IPS-18c (cell line): Measurements from ENCODE around the gene TESMIN.

Experiments
- H3K4me3 ChIP-seq: 2 replicates; pipeline ENCODE4 v1.7.0; 2013; ENCODE audit warnings: low read depth, mild to moderate bottlenecking, low read length, moderate library complexity; ENCODE audit not compliant: insufficient read depth
- H3K9me3 ChIP-seq: one replicate; pipeline ENCODE4 v1.6.1; 2013; ENCODE audit warnings: mild to moderate bottlenecking, low read length, moderate library complexity; ENCODE audit not compliant: control insufficient read depth, insufficient read depth

Gene TESMIN

GRCh38 chr11:68678031-68678441, 73.3 kb downstream of the TESMIN start:
- H3K9me3 ChIP-seq, result no peaks in the 10 kb centered on the region

DNA sequence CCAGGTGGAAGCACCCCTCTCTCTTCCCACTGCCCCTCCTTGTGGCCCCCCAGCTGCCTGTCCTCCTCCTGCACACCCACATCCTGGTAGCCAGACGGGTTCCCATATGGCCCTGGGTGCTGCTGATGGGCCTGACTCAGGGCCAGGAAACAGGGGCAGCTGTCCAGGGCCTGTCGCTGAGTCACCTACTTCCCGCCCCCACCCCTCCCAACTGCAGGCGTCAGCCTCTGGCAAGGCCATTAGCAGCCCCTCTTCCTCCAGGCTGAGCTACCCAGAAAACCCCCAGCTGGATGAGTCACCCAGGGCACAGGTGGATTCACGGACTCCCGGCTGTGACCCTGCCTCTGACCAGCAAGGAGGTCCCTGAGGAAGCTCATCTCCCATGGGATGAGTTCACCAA, 73.9 kb downstream of the TESMIN start:
- no peaks in the 10 kb centered on the region for H3K9me3 ChIP-seq
- no peak overlapping the region for H3K4me3 ChIP-seq

More at GRCh38 chr11:68678031-68678441, 73.3 kb downstream of the TESMIN start:
- no peak overlapping the region for H3K4me3 ChIP-seq

DNA sequence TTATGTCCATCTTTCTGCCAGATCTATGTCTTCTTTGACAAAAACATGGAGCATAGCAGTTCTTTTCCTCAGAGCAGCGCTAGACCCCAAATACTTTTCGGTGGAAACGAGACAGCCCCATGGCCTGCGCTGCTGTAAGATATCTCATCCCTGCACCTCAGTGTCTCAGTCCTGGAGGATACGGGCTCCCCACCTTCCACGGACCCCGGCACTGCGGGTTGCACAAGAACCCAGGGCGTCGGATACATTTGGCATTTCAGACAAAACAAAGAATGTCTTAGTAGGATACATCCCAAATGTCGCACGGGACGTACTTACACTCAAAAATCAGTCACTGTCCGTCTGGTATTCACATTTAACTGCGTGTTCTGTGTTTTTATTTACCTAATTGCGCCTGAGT, 76.9 kb downstream of the TESMIN start:
- no peaks in the 10 kb centered on the region for H3K9me3 ChIP-seq
- no peak overlapping the region for H3K4me3 ChIP-seq

DNA sequence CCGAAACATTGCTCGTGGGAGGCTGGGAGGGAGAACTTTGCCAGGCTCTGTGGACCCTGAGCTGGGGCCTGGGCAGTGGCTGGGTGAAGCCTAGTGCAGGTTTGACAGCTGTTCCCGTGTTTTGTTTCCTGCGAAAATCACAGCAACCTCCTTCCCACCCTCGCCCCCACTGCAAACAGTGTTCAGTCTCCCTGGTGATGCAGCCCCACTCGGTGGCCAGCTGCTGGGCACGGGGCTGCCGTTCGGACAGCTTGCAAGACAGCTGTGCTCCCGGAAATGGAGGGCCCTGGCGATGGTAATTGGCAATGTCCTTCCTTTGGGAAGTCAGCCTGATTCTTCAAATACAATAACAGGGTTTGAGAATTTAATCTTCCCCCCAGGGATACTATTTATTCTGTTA, 77.3 kb downstream of the TESMIN start:
- no peaks in the 10 kb centered on the region for H3K9me3 ChIP-seq
- no peak overlapping the region for H3K4me3 ChIP-seq

DNA sequence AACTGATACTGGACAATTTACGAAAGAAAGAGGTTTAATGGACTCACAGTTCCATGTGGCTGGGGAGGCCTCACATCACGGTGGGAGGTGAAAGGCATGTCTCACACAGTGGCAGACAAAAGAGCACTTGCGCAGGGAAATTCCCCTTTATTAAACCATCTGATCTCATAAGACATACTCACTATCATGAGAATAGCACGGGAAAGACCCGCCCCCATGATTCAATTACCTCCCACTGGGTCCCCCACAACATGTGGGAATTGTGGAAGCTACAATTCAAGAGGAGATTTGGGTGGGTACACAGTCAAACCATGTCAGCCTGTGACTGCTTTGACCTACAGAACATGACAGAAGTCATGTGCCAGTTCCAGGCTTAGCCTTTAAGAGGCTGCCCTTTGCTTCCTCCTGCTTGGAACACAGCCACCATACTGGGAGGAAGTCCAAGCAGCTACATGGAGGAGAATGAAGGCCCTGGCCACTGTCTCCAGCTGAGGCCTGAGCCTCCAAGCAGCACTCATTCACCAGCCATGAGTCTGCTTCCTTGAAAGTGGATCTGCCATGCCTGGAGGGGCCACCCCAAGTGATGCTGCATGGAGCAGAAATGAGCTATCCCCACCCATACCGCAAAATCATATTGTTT, 77.9 kb downstream of the TESMIN start:
- no peak overlapping the region for H3K4me3 ChIP-seq
- no peaks in the 10 kb centered on the region for H3K9me3 ChIP-seq

DNA sequence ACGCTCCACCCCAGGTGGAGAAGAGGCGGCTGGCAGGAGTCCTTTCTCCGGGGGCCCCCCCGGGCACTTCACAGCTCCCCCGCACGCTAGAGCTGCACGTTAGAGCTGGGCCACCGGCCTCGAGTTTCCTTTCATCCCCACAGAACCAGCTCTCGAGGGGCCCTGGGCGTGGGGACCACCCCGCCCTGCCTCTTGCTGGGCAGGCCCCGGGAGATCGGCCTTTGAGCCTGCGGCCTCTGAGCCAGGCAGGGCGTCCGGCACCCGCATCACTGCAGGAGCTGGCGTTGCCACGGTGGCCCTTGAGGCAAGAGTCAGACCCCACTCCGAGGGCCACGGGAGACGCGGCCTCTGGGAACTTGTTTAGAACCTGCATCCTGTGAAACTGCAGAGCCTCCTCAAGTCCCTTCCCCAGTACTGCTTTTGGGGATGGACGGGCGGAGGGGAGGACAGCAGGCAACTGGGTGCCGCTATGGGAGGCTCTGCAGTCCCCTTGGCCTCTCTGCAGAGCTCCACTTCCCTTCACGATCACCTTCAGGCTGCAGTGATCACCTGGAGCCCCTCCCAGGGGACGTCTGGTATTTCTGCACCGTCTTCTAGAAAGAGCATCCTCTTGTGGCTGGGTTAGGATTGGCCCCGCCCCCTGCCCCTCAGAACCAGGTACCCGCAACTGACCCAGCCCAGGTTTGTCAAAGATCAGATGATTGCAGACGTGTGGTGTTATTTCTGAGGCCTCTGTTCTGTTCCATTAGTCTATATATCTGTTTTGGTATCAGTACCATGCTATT, 80.9 kb downstream of the TESMIN start:
- no peak overlapping the region for H3K4me3 ChIP-seq
- peaks cover 2% of the 10 kb centered on the region for H3K9me3 ChIP-seq

DNA sequence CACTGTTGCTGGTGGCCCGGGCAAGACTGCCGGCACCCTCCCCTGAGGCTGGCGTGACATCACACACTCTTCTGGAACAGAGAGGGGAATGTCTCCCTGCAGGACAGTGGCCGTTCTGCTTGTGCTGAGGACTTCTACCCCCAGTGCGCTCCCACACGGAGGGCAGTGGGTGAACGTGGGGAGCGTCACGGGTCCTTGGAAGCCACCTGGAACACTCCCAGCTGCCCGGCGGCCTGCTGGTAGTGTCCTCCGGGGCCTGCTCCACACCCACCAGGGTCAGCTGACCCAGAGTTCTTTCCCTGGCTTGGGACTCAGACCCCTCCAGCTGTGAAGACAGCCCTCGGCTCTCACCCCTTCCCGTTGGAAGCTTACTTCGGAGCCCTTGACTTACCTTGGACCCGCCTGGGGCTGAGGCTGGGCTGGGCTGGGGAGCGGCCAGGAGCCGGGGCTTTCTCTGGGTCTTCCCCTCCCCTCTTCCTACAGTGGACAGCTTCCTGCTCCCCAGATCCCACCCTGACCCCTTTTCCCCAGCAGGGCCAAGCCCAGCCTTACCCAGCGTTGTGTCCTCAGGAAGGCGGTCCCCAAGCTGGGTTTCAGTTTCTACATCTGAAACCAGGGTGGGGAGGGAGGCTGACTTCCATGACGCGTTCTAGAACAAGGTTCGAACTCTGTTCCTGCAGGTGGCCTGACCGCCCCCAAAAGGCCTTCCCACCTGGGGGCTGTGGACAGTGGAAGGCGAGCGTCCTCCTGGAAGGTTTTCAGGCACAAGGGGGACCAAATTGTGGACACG, 81.8 kb downstream of the TESMIN start:
- H3K9me3 ChIP-seq, result peaks cover 2% of the 10 kb centered on the region

GRCh38 chr11:68667511-68668500, 83.5 kb downstream of the TESMIN start:
- peaks cover 2% of the 10 kb centered on the region for H3K9me3 ChIP-seq

More for the DNA sequence above, 81.8 kb downstream of the TESMIN start:
- no peak overlapping the region for H3K4me3 ChIP-seq

DNA sequence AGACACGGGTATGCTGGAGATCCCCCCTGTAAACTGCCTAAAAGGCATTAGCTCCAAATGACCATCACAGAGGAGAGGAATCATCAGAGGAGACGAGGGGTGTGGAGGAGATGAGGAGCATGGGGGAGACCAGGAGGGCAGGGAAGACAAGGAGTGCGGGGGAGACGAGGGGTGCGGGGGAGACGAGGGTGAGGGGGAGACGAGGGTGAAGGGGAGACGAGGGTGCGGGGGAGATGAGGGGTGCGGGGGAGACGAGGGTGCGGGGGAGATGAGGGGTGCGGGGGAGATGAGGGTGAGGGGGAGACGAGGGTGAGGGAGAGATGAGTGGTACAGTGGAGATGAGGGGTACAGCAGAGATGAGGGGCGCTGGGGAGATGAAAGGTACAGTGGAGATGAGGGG, 84.5 kb downstream of the TESMIN start:
- Histone ChIP-seq H3K4me3 (no peak overlapping the region), H3K9me3 (peaks cover 7% of the 10 kb centered on the region)

More at GRCh38 chr11:68667511-68668500, 83.5 kb downstream of the TESMIN start:
- no peak overlapping the region for H3K4me3 ChIP-seq

DNA sequence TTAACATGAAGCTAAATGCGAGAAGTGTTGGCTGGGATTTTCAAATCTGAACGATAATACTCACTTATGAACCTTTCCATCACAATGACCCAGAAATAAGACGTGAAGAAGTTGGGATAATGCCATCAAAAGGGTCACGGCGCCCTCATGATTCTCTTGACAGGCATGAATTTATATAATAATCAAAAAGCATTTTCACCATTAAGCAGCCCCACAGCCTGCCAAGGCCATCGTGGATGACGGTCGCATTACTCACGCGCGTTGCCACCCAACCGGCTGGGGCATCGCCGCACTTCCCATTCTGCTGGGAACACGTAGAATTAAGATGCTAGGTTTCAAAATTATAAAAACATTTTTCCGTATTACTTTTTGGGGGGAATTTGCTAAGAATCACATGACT, 85.9 kb downstream of the TESMIN start:
- Histone ChIP-seq H3K4me3 (no peak overlapping the region), H3K9me3 (peaks cover 7% of the 10 kb centered on the region)

DNA sequence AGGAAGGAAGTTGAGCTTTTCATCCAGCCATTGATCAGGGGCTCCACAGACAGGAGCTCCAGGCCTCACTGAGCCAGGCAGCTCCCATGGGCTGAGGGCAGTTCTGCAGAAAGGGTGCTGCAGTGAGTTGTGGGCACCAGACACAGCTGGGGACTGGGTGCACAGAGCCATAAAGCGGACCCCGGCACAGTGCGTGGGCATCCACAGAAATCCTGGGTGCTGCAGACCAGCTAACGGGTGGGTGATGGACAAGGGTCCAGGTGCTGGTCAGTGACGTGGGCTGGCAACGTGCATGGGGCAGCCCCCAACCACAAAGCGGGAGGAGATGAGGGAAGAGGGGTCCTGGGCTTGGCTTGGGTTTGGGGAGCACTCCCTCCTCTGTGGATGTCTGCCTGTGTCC, 86.4 kb downstream of the TESMIN start:
- H3K4me3 ChIP-seq, result no peak overlapping the region
- H3K9me3 ChIP-seq, result peaks cover 9% of the 10 kb centered on the region

DNA sequence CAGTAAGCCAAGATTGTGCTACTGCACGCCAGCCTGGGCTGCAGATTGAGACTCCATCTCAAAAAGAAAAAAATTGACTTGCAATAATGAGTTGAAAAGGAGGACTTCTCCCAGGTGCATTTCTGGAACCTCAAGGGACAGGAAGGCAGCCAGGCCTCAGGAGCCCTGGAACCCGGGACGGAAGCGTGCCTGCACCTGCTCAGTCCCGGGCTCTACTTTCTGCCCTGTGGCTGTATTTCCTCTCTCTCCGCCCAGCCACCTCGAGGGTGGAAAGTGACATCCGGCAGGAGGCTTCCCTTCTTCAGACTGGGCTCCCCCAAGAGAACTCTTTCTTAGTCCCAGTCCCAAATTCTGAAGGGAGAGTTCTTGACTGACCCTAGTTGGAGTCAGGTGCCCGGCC, 87.2 kb downstream of the TESMIN start:
- peaks cover 9% of the 10 kb centered on the region for H3K9me3 ChIP-seq
- H3K4me3 ChIP-seq, result no peak overlapping the region

DNA sequence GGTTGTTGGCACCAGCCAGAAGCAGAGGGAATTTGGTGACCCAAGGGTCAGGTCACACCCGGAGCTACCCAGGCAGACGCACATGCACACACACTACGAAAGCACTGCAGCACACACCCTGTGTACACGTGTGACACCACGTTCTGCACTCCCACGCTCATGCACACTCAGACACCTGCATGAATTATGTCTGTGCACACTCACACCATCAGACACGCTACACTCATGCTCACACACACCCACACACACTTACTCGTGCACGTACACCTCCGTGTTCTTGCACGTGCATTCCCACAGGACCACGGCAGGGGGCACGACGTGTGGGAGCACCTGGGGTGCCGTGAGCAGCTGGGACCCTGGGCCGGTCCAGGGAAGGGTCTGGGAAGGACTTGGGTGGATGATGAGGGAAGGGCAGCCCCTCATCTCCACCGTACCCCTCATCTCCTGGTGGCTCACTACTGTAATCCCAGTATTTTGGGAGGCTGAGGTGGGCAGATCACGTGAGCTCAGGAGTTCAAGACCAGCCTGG, 87.8 kb downstream of the TESMIN start:
- Histone ChIP-seq H3K4me3 (no peak overlapping the region), H3K9me3 (peaks cover 9% of the 10 kb centered on the region)

- Histone ChIP-seq H3K4me3 (no peak overlapping the region), H3K9me3 (peaks cover 9% of the 10 kb centered on the region)
These were observed 89.4 kb downstream of the TESMIN start for GRCh38 chr11:68661697-68662603.

- peaks cover 7% of the 10 kb centered on the region for H3K9me3 ChIP-seq
- H3K4me3 ChIP-seq, result no peak overlapping the region
These were observed 90.3 kb downstream of the TESMIN start for GRCh38 chr11:68661014-68661413.
